OCI-LY1 (cell line): Measurements from ENCODE around the gene EPN3.

Source experiments
- H2AFZ ChIP-seq: fragments of 200-600 bp; sonication (generic), shearing (Covaris generic); 2 replicates; pipeline ENCODE4 v1.6.0; 2014; ENCODE audit warnings: antibody characterized with exemption, mild to moderate bottlenecking, low read length
- H3F3A ChIP-seq: fragments of 200-600 bp; sonication (generic), shearing (Covaris generic); 2 replicates; pipeline ENCODE4 v1.6.0; 2014; ENCODE audit warnings: mild to moderate bottlenecking, antibody characterized with exemption, low read length, moderate library complexity; ENCODE audit not compliant: insufficient read depth
- H3K27ac ChIP-seq: fragments of 200-600 bp; sonication (generic); 2 replicates; pipeline ENCODE4 v1.5.1; 2014; ENCODE audit warnings: low read length, mixed run types, mild to moderate bottlenecking, low read depth; ENCODE audit not compliant: poor library complexity, severe bottlenecking
- H3K27me3 ChIP-seq: fragments of 200-600 bp; sonication (generic); 2 replicates; pipeline ENCODE4 v1.6.0; 2014; ENCODE audit warnings: antibody characterized with exemption, mild to moderate bottlenecking, low read length, moderate library complexity; ENCODE audit not compliant: insufficient read depth
- H3K36me3 ChIP-seq: fragments of 200-600 bp; sonication (generic); 2 replicates; pipeline ENCODE4 v1.6.1; 2014; ENCODE audit warnings: mild to moderate bottlenecking, antibody characterized with exemption, low read length, moderate library complexity, mixed read lengths; ENCODE audit not compliant: insufficient read depth
- H3K4me1 ChIP-seq: fragments of 200-600 bp; sonication (generic); 2 replicates; pipeline ENCODE4 v1.5.1; 2014; ENCODE audit warnings: mild to moderate bottlenecking, low read length, moderate library complexity; ENCODE audit not compliant: insufficient read depth, severe bottlenecking
- H3K4me2 ChIP-seq: fragments of 200-600 bp; sonication (generic), shearing (Covaris generic); 2 replicates; pipeline ENCODE4 v1.6.1; 2014; ENCODE audit warnings: low read length
- H3K4me3 ChIP-seq: fragments of 200-600 bp; sonication (generic); 2 replicates; pipeline ENCODE4 v1.5.1; 2014; ENCODE audit warnings: low read length, low read depth, mild to moderate bottlenecking, mixed read lengths; ENCODE audit not compliant: poor library complexity, severe bottlenecking
- H3K79me2 ChIP-seq: fragments of 200-600 bp; shearing (Covaris generic); 2 replicates; pipeline ENCODE4 v1.6.1; 2016; ENCODE audit warnings: mixed run types, low read length, mixed read lengths; ENCODE audit not compliant: insufficient read depth
- H3K9ac ChIP-seq: fragments of 200-600 bp; sonication (generic), shearing (Covaris generic); 2 replicates; pipeline ENCODE4 v1.6.1; 2014; ENCODE audit warnings: mild to moderate bottlenecking, low read length, mixed read lengths
- H3K9me2 ChIP-seq: fragments of 200-600 bp; sonication (generic), shearing (Covaris generic); 2 replicates; pipeline ENCODE4 v1.6.1; 2014; ENCODE audit warnings: low read depth, mild to moderate bottlenecking, low read length, mixed read lengths
- H3K9me3 ChIP-seq: fragments of 200-600 bp; shearing (Covaris generic); 2 replicates; pipeline ENCODE4 v1.6.1; 2014; ENCODE audit warnings: low read length, mixed read lengths
- H4K20me1 ChIP-seq: fragments of 200-600 bp; sonication (generic), shearing (Covaris generic); 2 replicates; pipeline ENCODE4 v1.6.0; 2016; ENCODE audit warnings: mild to moderate bottlenecking, low read length; ENCODE audit not compliant: insufficient read depth
- EZH2 ChIP-seq: fragments of 200-600 bp; sonication (generic), shearing (Covaris generic); IDR thresholded peaks from 2 replicates; pipeline ENCODE4 v1.8.0; 2017; ENCODE audit warnings: borderline replicate concordance, mixed run types, mild to moderate bottlenecking, antibody characterized with exemption, low read length, moderate library complexity, mixed read lengths
- TF ChIP-seq, protein P1 (sequence below): fragments of 200-600 bp; sonication (generic), shearing (Covaris generic); IDR thresholded peaks from 2 replicates; pipeline ENCODE4 v1.5.1; 2017; ENCODE audit warnings: mild to moderate bottlenecking, antibody characterized with exemption, low read length, moderate library complexity, mixed read lengths

The EPN3 gene

DNA sequence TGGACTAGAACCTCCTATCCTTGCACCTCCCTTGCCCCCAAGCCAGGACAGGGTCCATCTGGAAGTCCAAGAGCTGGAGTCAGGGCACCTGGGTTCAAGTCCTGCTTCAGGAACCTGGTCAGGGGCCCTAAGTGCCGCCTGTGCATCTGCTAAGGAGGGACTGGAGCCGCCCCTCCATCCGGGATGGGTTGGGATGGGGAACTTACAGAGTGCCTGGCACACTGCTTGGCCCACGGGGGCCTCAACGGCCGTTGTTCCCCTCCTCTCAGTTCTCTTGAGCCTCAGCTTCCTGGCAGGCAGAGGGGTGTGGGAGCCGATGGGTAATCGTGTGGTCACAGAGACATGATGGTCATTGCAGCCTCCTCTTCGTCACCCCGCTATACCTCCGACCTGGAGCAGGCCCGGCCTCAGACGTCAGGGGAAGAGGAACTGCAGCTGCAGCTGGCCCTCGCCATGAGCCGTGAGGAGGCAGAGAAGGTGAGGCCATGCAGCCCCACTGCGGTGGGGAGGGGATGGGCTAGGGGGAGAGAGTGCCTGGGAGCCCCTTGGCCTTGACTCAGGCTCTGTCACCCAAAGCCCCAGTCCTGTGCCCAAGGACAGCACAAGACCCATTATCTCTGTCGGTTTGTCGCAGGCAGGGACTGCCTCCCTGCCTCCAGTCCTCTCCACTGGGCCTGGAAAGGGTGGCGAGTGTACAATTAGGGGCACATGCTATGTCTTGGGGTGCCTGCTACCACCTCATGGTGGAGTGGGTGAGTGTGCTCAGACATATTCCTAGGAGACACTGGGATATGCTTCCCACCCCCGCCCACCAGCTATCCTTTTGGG, 5.4 kb downstream of the EPN3 start:
- Histone ChIP-seq H3K27me3 (peaks cover 8% of the 10 kb centered on the region; the same call in 1 of the 2 replicates), H3K36me3 (no peaks in the 10 kb centered on the region), H3K9ac (no peak overlapping the region), H3K4me1 (peaks cover 10% of the 10 kb centered on the region), H3K9me2 (no peaks in the 10 kb centered on the region), H3K27ac (no peak overlapping the region), H4K20me1 (no peaks in the 10 kb centered on the region), H2AFZ (no peak overlapping the region), H3K9me3 (no peaks in the 10 kb centered on the region), H3F3A (no peaks in the 10 kb centered on the region), H3K4me3 (no peak overlapping the region), H3K79me2 (no peaks in the 10 kb centered on the region), H3K4me2 (no peak overlapping the region)
- TF ChIP-seq, protein P1, sequence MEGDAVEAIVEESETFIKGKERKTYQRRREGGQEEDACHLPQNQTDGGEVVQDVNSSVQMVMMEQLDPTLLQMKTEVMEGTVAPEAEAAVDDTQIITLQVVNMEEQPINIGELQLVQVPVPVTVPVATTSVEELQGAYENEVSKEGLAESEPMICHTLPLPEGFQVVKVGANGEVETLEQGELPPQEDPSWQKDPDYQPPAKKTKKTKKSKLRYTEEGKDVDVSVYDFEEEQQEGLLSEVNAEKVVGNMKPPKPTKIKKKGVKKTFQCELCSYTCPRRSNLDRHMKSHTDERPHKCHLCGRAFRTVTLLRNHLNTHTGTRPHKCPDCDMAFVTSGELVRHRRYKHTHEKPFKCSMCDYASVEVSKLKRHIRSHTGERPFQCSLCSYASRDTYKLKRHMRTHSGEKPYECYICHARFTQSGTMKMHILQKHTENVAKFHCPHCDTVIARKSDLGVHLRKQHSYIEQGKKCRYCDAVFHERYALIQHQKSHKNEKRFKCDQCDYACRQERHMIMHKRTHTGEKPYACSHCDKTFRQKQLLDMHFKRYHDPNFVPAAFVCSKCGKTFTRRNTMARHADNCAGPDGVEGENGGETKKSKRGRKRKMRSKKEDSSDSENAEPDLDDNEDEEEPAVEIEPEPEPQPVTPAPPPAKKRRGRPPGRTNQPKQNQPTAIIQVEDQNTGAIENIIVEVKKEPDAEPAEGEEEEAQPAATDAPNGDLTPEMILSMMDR = no peak
- no peak for TF ChIP-seq EZH2

- TF ChIP-seq, protein P1 = no peak
- no peak for TF ChIP-seq EZH2
- Histone ChIP-seq H3K79me2 (no peaks in the 10 kb centered on the region), H2AFZ (no peak overlapping the region), H3K27me3 (peaks cover 8% of the 10 kb centered on the region; the same call in 1 of the 2 replicates), H3K9ac (no peak overlapping the region), H3F3A (no peaks in the 10 kb centered on the region), H3K4me1 (peaks cover 10% of the 10 kb centered on the region), H3K4me3 (no peak overlapping the region), H4K20me1 (no peaks in the 10 kb centered on the region), H3K9me3 (no peaks in the 10 kb centered on the region), H3K36me3 (no peaks in the 10 kb centered on the region), H3K27ac (no peak overlapping the region), H3K4me2 (no peak overlapping the region), H3K9me2 (no peaks in the 10 kb centered on the region)
Observed at GRCh38 chr17:50538549-50539410, 6.2 kb downstream of the EPN3 start.

DNA sequence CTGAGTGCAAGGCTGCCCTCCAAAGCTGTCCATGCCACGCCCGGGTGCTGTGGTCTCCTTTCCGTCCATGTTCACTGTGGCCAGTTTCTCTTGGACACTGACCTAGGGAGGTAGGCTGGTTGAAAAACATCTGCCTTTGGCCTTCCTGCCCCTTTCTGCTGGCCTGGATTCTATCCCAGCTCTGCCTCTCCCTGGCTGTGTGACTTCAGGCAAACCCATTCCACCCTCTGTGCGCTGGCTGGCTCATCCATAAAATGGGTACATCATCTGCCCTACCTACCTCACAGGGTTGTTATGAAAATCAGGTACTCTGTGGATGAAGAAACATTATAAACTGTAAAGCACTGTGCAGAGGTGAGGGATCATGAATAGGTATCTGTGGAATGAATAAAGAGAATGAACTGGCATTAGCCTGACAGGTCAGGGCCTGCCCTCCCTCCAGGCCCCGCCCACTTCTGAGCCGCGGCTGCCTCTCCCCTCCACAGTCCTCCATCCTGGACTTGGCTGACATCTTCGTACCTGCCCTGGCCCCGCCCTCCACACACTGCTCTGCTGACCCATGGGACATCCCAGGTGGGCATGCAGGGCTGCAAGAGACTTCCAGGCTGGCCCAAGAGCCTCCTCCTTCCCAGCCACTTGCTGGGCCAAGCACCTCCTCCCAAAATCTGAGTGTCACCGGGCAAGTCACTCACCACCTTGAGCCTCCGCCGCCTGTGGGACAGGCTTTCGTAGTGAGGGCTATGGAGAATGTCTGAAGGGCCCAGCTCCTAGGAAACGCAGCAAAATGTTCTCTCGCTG, 7.4 kb downstream of the EPN3 start:
- no peaks in the 10 kb centered on the region for H3K79me2 ChIP-seq
- no peaks in the 10 kb centered on the region for H3K36me3 ChIP-seq
- no peak for TF ChIP-seq EZH2
- TF ChIP-seq, protein P1 = no peak
- no peaks in the 10 kb centered on the region for H4K20me1 ChIP-seq
- H3K9ac ChIP-seq = no peak overlapping the region
- H3K4me3 ChIP-seq = no peak overlapping the region
- no peak overlapping the region for H2AFZ ChIP-seq
- no peak overlapping the region for H3K4me2 ChIP-seq
- H3F3A ChIP-seq = no peaks in the 10 kb centered on the region
- no peaks in the 10 kb centered on the region for H3K9me2 ChIP-seq
- H3K9me3 ChIP-seq = no peaks in the 10 kb centered on the region
- H3K27me3 ChIP-seq = peaks cover 8% of the 10 kb centered on the region; the same call in 1 of the 2 replicates
- peaks cover 10% of the 10 kb centered on the region for H3K4me1 ChIP-seq
- H3K27ac ChIP-seq = no peak overlapping the region
